NT2/D1 (cell line): ENCODE results near the gene RALGPS1.

Experiments
- DNase-seq: peaks from one replicate; pipeline ENCODE4 v3.0.0-alpha.2; 2011; ENCODE audit warnings: low read depth, low spot score
- H3K27me3 ChIP-seq: 2 replicates; pipeline ENCODE4 v1.6.0; 2011; ENCODE audit warnings: mild to moderate bottlenecking; ENCODE audit not compliant: insufficient read length, insufficient read depth
- H3K36me3 ChIP-seq: 2 replicates; pipeline ENCODE4 v1.6.1; 2011; ENCODE audit warnings: mild to moderate bottlenecking, low read length, mixed read lengths; ENCODE audit not compliant: insufficient read depth, insufficient read length
- H3K4me1 ChIP-seq: 2 replicates; pipeline ENCODE4 v1.5.1; 2011; ENCODE audit not compliant: insufficient read depth, insufficient read length
- H3K4me3 ChIP-seq: 2 replicates; pipeline ENCODE4 v1.5.1; 2011; ENCODE audit warnings: low read depth; ENCODE audit not compliant: insufficient read length
- H3K9ac ChIP-seq: 2 replicates; pipeline ENCODE4 v1.6.0; 2011; ENCODE audit warnings: low read depth; ENCODE audit not compliant: insufficient read length
- H3K9me3 ChIP-seq: 2 replicates; pipeline ENCODE4 v1.5.1; 2011; ENCODE audit warnings: mild to moderate bottlenecking, low read length; ENCODE audit not compliant: insufficient read depth
- SUZ12 ChIP-seq: IDR thresholded peaks from 2 replicates; pipeline ENCODE4 v1.6.1; 2011; ENCODE audit not compliant: insufficient read length, insufficient read depth; ENCODE audit errors: extremely low read depth
- YY1 ChIP-seq: IDR thresholded peaks from 2 replicates; pipeline ENCODE4 v1.6.1; 2011; ENCODE audit not compliant: insufficient read length, insufficient read depth
- ZNF274 ChIP-seq: IDR thresholded peaks from 2 replicates; pipeline ENCODE4 v1.6.1; 2011; ENCODE audit warnings: mild to moderate bottlenecking, low read depth, low read length

Gene RALGPS1

GRCh38 chr9:127034691-127035090 is 120.1 kb downstream of the RALGPS1 start:
- no peaks in the 10 kb centered on the region for H3K36me3 ChIP-seq
- no peak for DNase-seq
- no peaks in the 10 kb centered on the region for H3K27me3 ChIP-seq
- TF ChIP-seq SUZ12 (no peak), ZNF274 (no peak), YY1 (no peak)
- no peak overlapping the region for H3K9ac ChIP-seq
- no peaks in the 10 kb centered on the region for H3K4me1 ChIP-seq
- no peaks in the 10 kb centered on the region for H3K9me3 ChIP-seq
- no peak overlapping the region for H3K4me3 ChIP-seq

- TF ChIP-seq ZNF274 (no peak), YY1 (no peak), SUZ12 (no peak)
- Histone ChIP-seq H3K4me1 (no peaks in the 10 kb centered on the region), H3K27me3 (no peaks in the 10 kb centered on the region), H3K9me3 (no peaks in the 10 kb centered on the region), H3K9ac (no peak overlapping the region), H3K36me3 (no peaks in the 10 kb centered on the region), H3K4me3 (no peak overlapping the region)
- no peak for DNase-seq
These were observed 120.8 kb downstream of the RALGPS1 start for GRCh38 chr9:127035423-127035822.

DNA sequence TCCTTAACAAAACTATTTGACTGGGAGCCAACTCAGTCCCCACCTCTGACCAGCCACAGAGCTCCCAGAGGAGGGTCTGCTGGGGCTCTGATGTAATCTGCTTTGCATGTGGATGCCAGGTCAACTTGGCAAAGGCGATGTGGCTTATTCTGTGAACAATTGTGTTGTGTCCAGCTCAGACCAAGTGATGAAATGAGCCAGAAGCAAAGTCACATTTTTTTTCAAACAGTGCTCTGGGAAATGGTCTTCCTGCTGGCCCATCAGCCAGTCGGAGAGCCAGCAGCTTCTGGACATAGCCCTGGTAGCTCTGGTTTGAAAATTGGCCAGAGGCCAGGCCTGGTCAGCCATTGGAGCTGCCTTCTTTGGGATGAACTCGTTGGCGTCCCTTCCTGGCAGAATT is 121.4 kb downstream of the RALGPS1 start:
- no peak for TF ChIP-seq YY1
- no peak for TF ChIP-seq ZNF274
- TF ChIP-seq SUZ12: no peak
- H3K4me1 ChIP-seq: no peaks in the 10 kb centered on the region
- H3K27me3 ChIP-seq: no peaks in the 10 kb centered on the region
- no peak overlapping the region for H3K9ac ChIP-seq
- H3K4me3 ChIP-seq: no peak overlapping the region
- H3K9me3 ChIP-seq: no peaks in the 10 kb centered on the region
- DNase-seq: no peak
- no peaks in the 10 kb centered on the region for H3K36me3 ChIP-seq

DNA sequence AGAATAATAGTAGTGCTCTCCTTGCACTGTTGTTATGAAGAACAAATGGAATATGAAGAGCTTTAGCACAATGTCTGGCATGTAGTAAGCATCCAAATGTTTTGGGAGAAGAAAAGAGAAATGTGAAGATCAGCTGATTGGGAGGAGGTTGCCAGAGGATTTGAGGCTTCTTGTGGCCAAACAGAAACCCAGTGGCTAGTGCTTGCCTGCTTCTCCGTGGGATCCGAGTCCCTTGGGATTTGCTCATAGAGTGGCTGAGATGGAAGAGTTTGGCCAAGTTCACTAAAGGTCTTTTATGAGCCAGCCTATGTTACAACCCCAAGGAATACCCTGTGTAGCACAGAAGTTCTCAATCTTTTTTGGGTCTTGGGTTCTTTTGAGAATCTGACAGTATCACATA is 121.9 kb downstream of the RALGPS1 start:
- no peaks in the 10 kb centered on the region for H3K4me1 ChIP-seq
- no peak overlapping the region for H3K4me3 ChIP-seq
- no peak for TF ChIP-seq SUZ12
- H3K27me3 ChIP-seq: no peaks in the 10 kb centered on the region
- no peak for DNase-seq
- no peaks in the 10 kb centered on the region for H3K9me3 ChIP-seq
- no peaks in the 10 kb centered on the region for H3K36me3 ChIP-seq
- H3K9ac ChIP-seq: no peak overlapping the region

DNA sequence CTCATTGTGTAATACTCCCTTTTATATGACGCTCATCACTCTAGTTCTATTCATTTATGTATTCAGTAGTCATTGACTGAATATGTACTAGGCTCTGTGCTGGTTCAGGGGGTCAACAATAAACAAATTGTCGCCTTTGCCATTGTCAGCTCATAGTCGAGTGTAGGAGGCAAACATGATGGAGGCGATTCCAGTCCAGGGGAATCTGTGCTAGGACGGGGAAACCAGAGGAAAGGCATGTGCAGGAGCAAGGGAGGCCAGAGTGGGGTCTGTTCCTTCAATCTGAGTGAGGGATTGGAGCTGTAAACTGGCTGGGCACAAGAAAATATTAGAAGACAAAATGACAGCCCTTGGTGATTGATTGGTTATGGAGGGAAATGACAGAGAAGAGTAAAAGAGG is 123.9 kb downstream of the RALGPS1 start:
- TF ChIP-seq SUZ12 (no peak), ZNF274 (no peak), YY1 (no peak)
- Histone ChIP-seq H3K36me3 (no peaks in the 10 kb centered on the region), H3K9me3 (no peaks in the 10 kb centered on the region), H3K27me3 (no peaks in the 10 kb centered on the region), H3K9ac (no peak overlapping the region), H3K4me3 (no peak overlapping the region), H3K4me1 (no peaks in the 10 kb centered on the region)
- no peak for DNase-seq

DNA sequence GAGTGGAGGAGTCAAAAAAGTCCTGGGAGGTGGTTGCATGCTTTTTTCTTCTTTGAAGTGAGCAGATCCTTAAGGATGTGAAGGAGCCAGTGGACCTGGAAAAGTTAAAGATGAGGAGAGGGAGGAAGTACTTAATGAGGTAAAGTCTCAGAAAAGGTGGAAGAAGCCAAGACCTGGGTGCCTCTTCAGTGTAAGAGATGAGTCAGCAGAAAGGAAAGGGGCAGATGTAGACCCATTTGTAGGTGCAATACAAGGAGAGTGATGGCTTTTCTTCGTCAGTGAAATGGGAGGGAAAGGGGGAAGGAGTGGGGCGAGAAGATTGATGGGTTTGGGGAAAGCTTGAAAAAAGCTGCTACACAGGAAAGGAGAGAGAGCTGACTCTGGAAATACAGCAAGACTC is 124.9 kb downstream of the RALGPS1 start:
- no peak for TF ChIP-seq SUZ12
- no peak for TF ChIP-seq ZNF274

DNA sequence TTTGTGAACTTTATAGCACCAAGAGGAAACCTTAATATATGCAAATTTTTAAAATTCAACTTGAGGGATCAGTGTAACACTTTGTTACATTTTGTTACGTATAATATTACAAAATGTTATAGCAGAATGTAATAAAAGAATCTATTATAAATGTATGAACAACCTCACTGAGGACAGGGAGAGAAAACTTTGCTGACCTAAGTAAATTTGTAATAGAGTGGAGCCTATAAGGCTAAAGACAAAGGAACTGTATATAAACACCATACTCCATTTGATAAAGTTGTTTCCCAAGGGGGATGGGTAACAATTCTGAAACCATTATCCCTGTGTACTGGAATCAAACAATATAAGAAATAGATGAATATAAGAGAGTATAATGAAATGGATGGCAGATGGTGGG is 130.6 kb downstream of the RALGPS1 start:
- no peak overlapping the region for H3K9ac ChIP-seq
- H3K4me1 ChIP-seq: no peaks in the 10 kb centered on the region
- DNase-seq: no peak
- no peaks in the 10 kb centered on the region for H3K27me3 ChIP-seq
- TF ChIP-seq YY1: no peak
- H3K36me3 ChIP-seq: no peaks in the 10 kb centered on the region
- H3K9me3 ChIP-seq: no peaks in the 10 kb centered on the region
- H3K4me3 ChIP-seq: no peak overlapping the region

More for the DNA sequence above, 124.9 kb downstream of the RALGPS1 start:
- Histone ChIP-seq H3K27me3 (no peaks in the 10 kb centered on the region), H3K36me3 (no peaks in the 10 kb centered on the region), H3K4me3 (no peak overlapping the region), H3K9me3 (no peaks in the 10 kb centered on the region), H3K9ac (no peak overlapping the region), H3K4me1 (no peaks in the 10 kb centered on the region)
- DNase-seq: no peak

GRCh38 chr9:127047971-127048370 is 133.4 kb downstream of the RALGPS1 start:
- Histone ChIP-seq H3K4me1 (no peaks in the 10 kb centered on the region), H3K36me3 (no peaks in the 10 kb centered on the region), H3K27me3 (no peaks in the 10 kb centered on the region), H3K9ac (no peak overlapping the region), H3K9me3 (no peaks in the 10 kb centered on the region), H3K4me3 (no peak overlapping the region)
- no peak for DNase-seq
- TF ChIP-seq ZNF274 (no peak), SUZ12 (no peak), YY1 (no peak)
